Activated CD8-positive, alpha-beta memory T cell treated with anti-CD3 and anti-CD28 coated beads, Interleukin-2, amount 50 U/mL, for 1 hour (primary cell): ENCODE measurements around the gene CBL.

Source experiments
- DNase-seq: peaks from one replicate; pipeline ENCODE4 v3.0.0-alpha.2; 2020; ENCODE audit errors: extremely low read depth

The CBL gene

DNA sequence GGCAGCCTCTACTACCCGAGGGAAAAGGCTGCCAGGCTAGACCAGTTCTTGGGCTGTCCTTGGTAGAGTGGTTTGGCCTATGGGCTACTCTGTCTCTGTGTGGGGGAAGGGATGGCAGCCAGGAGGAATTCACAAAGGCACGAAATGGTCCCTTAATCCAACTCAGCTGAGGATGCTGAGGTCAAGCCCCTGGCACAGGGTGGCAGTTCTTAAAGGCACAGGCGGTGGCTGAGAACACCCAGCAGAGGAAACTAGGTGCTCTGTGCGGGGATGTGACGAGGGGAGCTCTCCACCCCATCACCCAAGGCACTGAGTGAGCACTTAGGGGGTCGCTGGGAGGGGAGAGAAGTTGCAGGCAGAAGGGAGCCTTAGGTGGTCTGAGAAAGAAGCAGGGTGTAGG lies 140.5 kb downstream of the CBL start, which contains the start of gene MFRP:
TSS of gene MFRP (minus strand) at position 101 of the 400 bp plus-strand sequence. CDS start 192 bp downstream, outside the sequence.
- no peak for DNase-seq

DNA sequence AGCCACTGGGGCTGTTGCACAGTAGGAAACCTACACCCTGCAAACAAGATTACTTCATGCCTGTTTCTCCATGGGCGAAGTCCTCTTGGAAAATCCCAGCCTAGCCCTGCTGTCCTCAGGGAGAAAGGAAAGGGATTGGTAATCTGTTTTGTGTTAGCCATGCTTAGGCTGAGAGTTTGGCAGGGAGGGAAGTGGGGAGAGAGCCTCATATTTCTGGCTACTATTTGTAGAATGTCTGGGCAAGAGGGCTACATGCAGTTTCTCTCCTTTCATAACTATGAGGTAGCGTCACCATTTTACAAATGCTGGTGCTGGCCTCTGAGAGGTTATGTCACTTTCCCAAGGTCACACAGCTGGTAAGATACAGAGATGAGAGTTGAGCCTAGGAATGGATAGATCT lies 141.1 kb downstream of the CBL start:
- no peak for DNase-seq

DNA sequence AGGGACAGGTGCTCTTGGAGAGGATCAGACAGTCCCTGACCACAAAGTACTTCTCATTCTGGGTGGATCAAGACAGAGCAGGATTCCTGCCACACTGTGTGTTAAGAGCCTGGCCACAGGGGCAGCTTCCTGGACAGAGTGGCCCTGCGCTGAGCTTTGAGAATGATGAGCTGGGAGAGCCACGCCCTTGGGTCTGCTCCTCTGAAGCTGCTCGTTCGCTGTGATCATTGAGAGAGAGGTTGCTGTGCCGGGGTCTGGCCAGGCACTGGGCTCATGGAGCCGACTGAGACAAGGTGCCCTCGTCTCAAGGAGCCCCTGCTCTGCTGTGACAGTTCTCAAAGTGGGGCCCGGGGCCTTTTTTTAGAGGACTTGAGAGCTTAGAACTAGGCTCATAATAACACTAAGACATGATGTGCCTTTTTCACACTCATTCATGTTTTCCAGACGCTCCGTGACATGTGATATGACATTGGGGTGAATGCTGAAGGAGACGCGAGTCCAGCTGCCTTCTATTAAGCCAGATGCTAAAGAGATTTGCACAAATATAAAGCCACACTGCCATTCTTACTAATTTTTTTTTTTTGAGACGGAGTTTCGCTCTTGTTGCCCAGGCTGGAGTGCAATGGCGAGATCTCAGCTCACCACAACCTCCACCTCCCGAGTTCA lies 141.9 kb downstream of the CBL start:
- no peak for DNase-seq

DNA sequence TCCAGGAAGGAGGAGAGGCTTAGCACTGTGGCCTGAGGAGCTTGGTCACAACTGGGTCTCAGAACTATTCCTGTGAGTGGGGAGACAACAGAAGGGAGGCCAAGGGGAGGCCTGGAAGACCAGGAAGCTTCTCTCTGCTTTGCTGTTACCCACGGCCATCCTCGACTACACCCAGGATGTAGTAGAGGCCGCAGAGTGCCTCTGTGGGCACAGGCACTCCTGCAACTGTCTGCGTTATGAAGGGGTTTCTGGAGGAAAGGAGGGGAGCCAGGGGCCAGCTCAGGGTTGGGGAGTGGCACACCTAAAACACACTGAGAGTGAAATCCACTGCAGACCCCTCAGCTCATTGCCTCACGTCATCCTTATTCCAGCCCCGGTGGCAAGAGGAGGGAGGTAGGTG lies 144.2 kb downstream of the CBL start:
- no peak for DNase-seq

DNA sequence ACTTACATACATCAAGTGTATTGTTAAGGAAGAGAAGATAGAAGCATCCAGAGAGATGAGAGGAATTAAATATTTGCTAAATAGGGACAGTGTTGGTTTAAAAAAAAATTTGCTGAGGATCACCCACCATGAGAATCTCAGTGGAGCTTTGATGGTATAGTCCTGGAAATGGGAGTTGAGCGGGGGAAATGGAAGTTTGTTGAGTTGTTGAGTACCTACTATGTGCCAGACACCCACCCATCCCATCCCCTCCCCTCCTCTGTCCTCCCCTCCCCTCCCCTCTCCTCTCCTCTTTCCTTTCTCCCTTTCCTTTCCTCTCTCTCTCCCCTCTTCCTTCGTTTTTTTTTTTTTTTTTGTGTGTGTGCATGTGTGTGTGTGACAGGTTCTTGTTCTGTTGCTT lies 145.1 kb downstream of the CBL start:
- DNase-seq = no peak

DNA sequence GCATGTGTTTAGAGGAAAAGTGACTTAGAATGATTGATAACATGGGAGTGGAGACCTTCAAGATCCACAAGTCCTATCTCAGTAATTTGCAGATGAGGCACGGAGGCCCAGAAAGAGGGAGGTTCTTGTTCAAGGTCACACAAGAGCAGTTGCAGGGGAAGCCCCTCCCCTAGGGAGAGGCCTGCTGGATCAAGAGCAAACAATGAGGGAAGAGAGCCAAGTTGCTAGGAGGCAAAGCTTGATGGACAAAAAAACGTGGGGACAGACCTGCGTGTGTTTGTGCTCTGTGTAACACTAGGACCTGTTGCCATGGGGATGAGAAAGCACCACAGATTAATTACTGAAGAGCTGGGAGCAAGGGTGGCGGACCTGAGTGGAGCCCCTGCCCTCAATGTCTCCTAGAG lies 146.7 kb downstream of the CBL start:
- DNase-seq = no peak

DNA sequence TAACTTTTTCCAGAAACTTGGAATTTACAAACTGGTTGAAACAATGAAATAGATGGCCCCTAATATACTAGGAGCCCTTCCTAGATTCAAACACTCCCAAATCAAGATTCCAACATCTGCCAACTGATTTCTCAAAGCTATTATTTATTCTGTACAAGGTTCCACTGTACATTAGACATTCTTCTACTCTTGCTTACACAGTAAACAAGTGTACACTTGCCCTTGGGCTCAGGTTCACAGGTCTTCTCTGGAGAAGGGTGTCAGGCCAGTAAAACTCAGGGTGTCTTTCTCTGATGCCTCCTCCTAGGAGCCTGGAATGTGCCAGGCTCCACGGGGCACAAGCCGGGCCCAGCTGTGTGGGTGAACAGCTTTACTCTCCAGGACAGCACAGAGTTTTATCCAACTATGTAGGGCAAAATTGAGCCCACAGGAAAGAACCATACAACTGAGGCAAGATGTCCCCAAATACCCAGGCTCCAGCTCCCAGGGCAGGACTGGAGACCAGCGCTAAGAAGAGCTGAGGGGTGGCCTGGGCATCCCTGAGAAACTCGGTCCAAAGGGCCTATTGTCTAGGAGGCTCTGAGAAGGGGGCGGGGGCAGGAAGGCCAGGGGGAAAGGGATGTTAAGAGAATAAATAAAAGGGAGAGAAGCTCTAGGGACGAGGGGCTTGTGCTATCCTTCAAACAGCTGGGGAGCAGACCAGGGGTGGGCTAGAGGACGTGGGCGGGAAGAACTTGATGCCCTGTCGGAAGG lies 149.1 kb downstream of the CBL start:
- DNase-seq = no peak

DNA sequence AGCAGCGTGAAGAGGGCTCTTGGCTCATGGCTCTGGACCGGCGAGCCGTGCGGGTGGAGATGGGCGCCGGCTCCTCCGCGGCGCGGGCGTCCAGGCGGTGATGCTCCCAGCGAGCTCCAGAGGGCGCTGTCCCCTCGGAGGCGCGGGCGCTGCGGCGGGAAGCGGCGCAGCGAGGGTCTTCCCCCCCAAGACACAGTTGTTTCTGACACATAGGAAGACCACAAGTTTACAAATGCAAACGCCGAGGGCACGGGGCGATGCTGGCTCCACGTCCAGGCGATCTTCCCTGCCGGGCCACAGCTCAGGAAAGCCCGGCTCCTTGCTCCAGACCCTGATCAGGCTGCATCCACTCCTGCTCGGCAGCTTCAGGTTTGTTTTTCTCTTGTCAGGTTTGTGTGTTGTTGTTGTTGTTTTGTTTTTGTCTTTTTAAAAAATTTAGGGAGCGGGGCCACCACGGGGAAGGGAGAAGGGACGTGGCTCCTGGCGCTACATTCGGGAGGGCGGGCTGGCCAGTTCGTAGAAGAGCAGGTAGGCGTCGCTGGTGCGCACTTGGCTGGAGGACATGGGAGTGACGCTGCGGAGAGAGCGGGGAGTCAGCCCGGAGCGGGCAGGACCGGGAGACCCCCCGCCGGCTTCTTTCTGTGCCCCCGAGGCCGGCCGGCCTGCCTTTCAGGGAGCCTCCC lies 150.4 kb downstream of the CBL start:
- no peak for DNase-seq

DNA sequence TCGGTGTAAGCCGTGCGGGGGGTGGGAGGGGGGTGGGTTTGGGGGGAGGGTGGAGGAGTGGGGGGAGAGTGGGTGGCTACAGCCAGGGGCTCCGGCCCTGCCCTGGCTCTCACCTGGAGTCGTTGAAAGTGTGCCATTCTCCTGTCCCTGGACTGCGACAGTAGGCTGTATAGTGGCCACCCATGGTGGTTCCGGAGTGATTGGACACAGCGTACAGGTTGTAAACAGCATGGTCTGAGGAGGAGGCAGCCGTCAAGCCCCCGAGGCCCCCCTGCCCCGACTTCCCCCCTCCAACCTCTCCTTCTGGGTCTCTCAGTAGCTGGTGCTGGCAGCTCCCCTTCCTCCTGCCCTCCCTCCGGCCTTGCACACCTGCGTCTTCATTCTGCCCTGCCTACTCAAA lies 150.9 kb downstream of the CBL start:
- DNase-seq = no peak
